Mononuclear cell (primary cell): ENCODE measurements around the gene RNF213. TPM values are rescaled to one million over a fixed set of nuclear protein-coding genes. Genes with fewer than 3 reads are reported as not detected.

Experiments
- H3K27me3 ChIP-seq: 2 replicates; pipeline ENCODE4 v1.6.0; 2011; ENCODE audit warnings: low read length, control low read depth; ENCODE audit not compliant: insufficient read depth
- H3K4me1 ChIP-seq: 2 replicates; pipeline ENCODE4 v1.5.1; 2011; ENCODE audit warnings: mild to moderate bottlenecking, low read length, control low read depth; ENCODE audit not compliant: insufficient read depth
- H3K4me3 ChIP-seq: 2 replicates; pipeline ENCODE4 v1.5.1; 2011; ENCODE audit warnings: mild to moderate bottlenecking, low read length, moderate library complexity
- H3K9me3 ChIP-seq: 2 replicates; pipeline ENCODE4 v1.5.1; 2011; ENCODE audit warnings: low read depth, mild to moderate bottlenecking, control low read depth, low read length
- total RNA-seq: library from RNA; depleted of rRNA; stranded (reverse); fragments of >200 nt; gene quantifications from one replicate; pipeline ENCODE4 v1.2.3, GENCODE V29; 2012

RNF213 gene
- total RNA-seq, 1 donor = 234 TPM

GRCh38 chr17:80356231-80356856 lies 95.7 kb downstream of the RNF213 start:
- Histone ChIP-seq H3K4me1 (no peaks in the 10 kb centered on the region), H3K9me3 (no peaks in the 10 kb centered on the region), H3K27me3 (no peaks in the 10 kb centered on the region), H3K4me3 (no peak overlapping the region)

GRCh38 chr17:80358131-80358530 lies 97.5 kb downstream of the RNF213 start:
- no peak overlapping the region for H3K4me3 ChIP-seq

DNA sequence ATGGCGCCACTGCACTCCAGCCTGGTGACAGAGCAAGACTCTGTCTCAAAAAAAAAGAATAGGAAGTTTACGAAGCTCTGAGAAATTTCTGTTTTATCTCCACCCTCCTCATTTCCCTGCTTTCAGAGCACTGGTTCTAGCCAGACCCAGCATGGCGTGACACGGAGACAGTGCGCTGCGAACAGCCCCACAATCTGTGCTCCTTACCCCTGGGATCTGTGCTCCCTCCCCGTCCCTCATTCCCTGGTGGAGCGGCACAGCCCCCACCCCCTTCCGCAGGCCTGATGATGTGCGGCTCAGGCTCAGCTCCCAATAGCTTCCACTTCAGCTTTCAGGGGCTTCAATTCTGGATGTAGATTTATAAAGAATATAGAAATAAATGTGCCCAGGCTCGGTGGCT lies 98.2 kb downstream of the RNF213 start:
- H3K9me3 ChIP-seq = no peaks in the 10 kb centered on the region
- H3K4me3 ChIP-seq = no peak overlapping the region
- H3K4me1 ChIP-seq = no peaks in the 10 kb centered on the region
- H3K27me3 ChIP-seq = no peaks in the 10 kb centered on the region

More at GRCh38 chr17:80358131-80358530, 97.5 kb downstream of the RNF213 start:
- H3K9me3 ChIP-seq = no peaks in the 10 kb centered on the region
- H3K27me3 ChIP-seq = no peaks in the 10 kb centered on the region
- H3K4me1 ChIP-seq = no peaks in the 10 kb centered on the region

DNA sequence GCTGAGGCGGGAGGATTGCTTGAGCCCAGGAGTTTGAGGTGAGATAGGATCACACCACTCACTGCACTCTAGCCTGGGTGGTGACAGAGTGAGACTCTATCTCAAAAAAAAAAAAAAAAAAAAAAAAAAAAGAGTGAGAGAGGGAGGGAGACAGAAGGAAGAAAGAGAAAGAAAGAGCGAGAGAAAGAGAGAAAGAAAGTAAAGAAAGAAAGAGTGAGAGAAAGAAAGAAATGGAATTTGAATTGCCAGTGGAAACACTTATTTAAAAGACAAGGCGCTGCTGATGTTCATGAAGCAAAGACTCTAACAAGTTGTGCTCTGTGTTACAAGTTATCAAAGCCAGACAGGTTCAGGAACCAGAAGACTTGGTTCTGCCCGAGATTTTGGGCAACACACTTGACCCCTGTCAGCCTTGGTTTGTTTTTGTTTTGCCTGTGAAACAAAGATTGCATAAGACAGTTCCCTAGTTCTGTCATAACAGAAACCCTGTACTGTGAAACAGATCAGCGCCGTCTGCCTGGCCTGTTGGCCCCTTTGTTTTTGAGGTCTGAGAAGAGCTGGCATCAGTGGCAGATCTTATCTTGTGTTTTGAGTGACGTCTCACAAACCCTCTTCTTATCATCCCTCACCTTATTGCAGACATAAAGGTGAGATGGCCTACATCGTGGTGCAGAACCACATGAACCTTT lies 98.9 kb downstream of the RNF213 start:
- H3K9me3 ChIP-seq = no peaks in the 10 kb centered on the region

GRCh38 chr17:80360396-80360795 lies 99.7 kb downstream of the RNF213 start:
- Histone ChIP-seq H3K4me1 (no peaks in the 10 kb centered on the region), H3K9me3 (no peaks in the 10 kb centered on the region), H3K4me3 (no peak overlapping the region), H3K27me3 (no peaks in the 10 kb centered on the region)

More for the DNA sequence above, 98.9 kb downstream of the RNF213 start:
- H3K4me3 ChIP-seq = no peak overlapping the region
- no peaks in the 10 kb centered on the region for H3K27me3 ChIP-seq
- no peaks in the 10 kb centered on the region for H3K4me1 ChIP-seq

GRCh38 chr17:80361495-80362220 lies 101.0 kb downstream of the RNF213 start:
- Histone ChIP-seq H3K4me1 (no peaks in the 10 kb centered on the region), H3K27me3 (no peaks in the 10 kb centered on the region), H3K4me3 (no peak overlapping the region), H3K9me3 (no peaks in the 10 kb centered on the region)

GRCh38 chr17:80362428-80363119 lies 101.9 kb downstream of the RNF213 start:
- Histone ChIP-seq H3K4me3 (no peak overlapping the region), H3K9me3 (no peaks in the 10 kb centered on the region), H3K4me1 (no peaks in the 10 kb centered on the region), H3K27me3 (no peaks in the 10 kb centered on the region)

GRCh38 chr17:80363120-80363515 lies 102.5 kb downstream of the RNF213 start:
- H3K4me1 ChIP-seq = no peaks in the 10 kb centered on the region

GRCh38 chr17:80363518-80364090 lies 103.0 kb downstream of the RNF213 start:
- Histone ChIP-seq H3K4me1 (no peaks in the 10 kb centered on the region), H3K9me3 (no peaks in the 10 kb centered on the region), H3K27me3 (no peaks in the 10 kb centered on the region), H3K4me3 (no peak overlapping the region)

More at GRCh38 chr17:80363120-80363515, 102.5 kb downstream of the RNF213 start:
- no peak overlapping the region for H3K4me3 ChIP-seq
- H3K27me3 ChIP-seq = no peaks in the 10 kb centered on the region
- no peaks in the 10 kb centered on the region for H3K9me3 ChIP-seq

- Histone ChIP-seq H3K4me3 (no peak overlapping the region), H3K9me3 (no peaks in the 10 kb centered on the region), H3K4me1 (no peaks in the 10 kb centered on the region), H3K27me3 (no peaks in the 10 kb centered on the region)
These were observed 103.5 kb downstream of the RNF213 start for GRCh38 chr17:80364091-80364691.

DNA sequence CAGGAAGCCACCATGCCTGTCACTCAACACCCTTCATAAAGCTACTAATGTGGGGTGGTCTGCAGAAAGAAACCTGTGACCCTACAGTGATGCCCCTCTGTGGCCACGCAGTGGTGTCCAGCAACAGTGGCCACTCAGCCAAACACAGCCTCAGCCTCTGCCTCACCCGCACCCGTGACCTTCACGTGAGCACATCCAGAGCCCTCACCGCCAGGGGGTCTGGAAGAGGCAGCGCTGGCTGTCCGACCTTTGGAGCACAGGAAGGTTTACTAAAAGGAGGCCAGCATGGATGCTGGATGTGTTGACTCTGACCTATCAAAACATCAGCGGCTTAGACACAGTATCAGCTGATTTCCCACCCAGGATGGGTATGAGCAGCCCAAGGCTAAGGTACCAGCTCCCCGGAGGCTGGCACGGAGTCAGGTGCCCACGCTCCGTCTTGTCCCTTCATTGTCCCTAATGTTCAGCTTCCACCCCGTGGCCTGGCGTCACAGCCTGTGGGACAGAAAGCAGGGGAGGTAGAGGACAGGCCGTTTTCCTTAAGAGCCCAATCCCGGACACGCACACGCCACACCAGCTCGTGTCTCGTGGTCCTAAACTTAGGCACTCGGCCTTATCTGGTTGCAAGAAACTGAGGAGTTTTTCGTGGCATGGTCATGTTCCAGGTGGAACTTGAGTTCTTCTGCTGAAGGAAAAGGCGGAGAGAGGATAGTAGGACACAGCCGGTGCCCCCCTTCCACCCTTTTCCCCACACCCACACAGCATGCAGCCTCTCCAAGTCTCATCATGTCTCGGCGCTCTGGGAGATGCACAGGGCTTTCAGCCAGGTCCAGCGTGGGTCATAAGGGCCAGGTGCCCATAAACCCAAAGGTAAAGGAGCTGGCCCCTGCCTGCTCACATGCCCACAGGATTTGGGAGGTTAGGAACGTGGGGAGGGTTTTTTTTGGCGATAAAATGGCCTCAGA lies 104.6 kb downstream of the RNF213 start:
- Histone ChIP-seq H3K4me3 (no peak overlapping the region), H3K4me1 (no peaks in the 10 kb centered on the region), H3K27me3 (no peaks in the 10 kb centered on the region), H3K9me3 (no peaks in the 10 kb centered on the region)

DNA sequence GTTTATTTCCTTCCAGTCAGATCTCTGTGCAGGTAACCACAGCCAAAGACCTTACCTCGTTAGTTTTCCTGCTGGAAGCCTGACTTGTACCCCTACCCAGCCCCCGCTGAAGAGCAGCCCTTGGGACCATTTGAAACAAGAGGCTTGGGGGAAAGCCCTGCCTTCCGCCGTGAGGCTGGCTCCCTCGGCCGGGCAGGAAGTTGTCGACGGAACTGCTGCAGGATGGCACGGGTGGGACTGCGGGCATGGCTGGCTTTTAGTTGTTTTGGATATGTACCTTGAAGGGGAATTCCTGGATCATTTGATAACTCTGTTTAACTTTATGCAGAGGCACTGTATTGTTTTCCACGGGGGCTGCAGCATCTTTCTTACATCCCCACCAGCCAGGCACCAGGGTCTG lies 105.3 kb downstream of the RNF213 start:
- Histone ChIP-seq H3K9me3 (no peaks in the 10 kb centered on the region), H3K27me3 (no peaks in the 10 kb centered on the region), H3K4me3 (no peak overlapping the region), H3K4me1 (no peaks in the 10 kb centered on the region)

DNA sequence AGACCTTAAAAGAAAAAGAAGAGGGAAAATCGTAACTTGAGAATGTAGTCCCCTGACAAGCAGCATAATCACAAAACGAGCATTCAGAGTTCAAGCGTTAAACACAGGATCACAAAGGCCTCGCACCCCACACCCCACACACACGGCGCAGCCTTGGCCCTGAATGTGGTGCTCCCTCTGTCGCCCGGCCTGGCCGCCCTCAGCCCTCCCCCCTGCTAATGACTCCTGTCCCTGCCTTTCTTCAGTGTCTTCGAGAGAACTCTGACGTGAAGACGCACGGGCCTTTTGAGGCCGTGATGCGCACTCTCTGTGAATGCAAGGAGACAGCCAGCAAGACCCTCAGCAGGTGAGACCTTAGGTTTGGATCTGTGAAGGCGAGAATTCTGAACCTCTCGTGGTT lies 106.9 kb downstream of the RNF213 start:
- Histone ChIP-seq H3K27me3 (no peaks in the 10 kb centered on the region), H3K9me3 (no peaks in the 10 kb centered on the region), H3K4me3 (no peak overlapping the region), H3K4me1 (no peaks in the 10 kb centered on the region)
